NT2/D1 (cell line): ENCODE data around the gene CD93.

Experiments
- SUZ12 ChIP-seq: IDR thresholded peaks from 2 replicates; pipeline ENCODE4 v1.6.1; 2011; ENCODE audit not compliant: insufficient read length, insufficient read depth; ENCODE audit errors: extremely low read depth
- YY1 ChIP-seq: IDR thresholded peaks from 2 replicates; pipeline ENCODE4 v1.6.1; 2011; ENCODE audit not compliant: insufficient read length, insufficient read depth

GRCh38 chr20:23122321-23122720 lies 36.2 kb upstream of the CD93 start:
- TF ChIP-seq YY1 = no peak
- TF ChIP-seq SUZ12 = no peak
